Fibroblast of lung (primary cell): ENCODE data around the gene LRRC52.

ENCODE experiments used
- EZH2 ChIP-seq: IDR thresholded peaks from 2 replicates; pipeline ENCODE4 v1.5.1; 2012; ENCODE audit warnings: low read length, control low read depth, mild to moderate bottlenecking; ENCODE audit errors: missing control alignments
- TF ChIP-seq, protein P1 (sequence below), 2 donors: IDR thresholded peaks in 1 of 2; conservative IDR thresholded peaks in 1 of 2; 1 replicate in 1 of 2; 2 replicates in 1 of 2; pipeline ENCODE4 v1.5.1; 2011 to 2012; ENCODE audit warnings: low read length in 2 of 2, control low read depth in 1 of 2, inconsistent platforms in 1 of 2, low read depth in 1 of 2, mild to moderate bottlenecking in 1 of 2

DNA sequence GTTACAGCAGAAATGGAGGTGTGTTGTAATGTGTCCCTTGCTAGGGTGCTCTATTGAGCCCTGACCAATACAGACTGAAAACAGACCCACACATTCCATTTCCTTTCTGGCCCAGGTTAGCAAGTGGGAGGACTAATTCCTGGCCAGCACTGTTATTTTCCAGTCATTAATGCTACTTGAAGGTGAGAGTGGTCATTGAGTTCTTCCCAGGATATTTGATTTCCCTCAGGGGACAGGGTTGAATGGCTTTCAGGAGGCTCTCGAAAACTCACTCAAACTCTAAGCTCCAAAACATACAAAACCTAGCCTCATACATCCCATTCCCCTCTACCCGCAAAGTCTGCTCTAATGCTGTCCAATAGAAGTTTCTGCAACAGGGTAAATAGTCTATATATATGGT is 6.2 kb downstream of the LRRC52 start:
- no peak for TF ChIP-seq EZH2
- TF ChIP-seq, protein P1, sequence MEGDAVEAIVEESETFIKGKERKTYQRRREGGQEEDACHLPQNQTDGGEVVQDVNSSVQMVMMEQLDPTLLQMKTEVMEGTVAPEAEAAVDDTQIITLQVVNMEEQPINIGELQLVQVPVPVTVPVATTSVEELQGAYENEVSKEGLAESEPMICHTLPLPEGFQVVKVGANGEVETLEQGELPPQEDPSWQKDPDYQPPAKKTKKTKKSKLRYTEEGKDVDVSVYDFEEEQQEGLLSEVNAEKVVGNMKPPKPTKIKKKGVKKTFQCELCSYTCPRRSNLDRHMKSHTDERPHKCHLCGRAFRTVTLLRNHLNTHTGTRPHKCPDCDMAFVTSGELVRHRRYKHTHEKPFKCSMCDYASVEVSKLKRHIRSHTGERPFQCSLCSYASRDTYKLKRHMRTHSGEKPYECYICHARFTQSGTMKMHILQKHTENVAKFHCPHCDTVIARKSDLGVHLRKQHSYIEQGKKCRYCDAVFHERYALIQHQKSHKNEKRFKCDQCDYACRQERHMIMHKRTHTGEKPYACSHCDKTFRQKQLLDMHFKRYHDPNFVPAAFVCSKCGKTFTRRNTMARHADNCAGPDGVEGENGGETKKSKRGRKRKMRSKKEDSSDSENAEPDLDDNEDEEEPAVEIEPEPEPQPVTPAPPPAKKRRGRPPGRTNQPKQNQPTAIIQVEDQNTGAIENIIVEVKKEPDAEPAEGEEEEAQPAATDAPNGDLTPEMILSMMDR (conservative IDR thresholded peaks at IDR 0.05 in 1 of 2, IDR thresholded peaks at IDR 0.05 in 1 of 2; ENCODE audit: low read depth in 1 of 2, low read length in 2 of 2): no peak
